ENCODE measurements around the gene OCRL. TPM values are rescaled to one million over a fixed set of nuclear protein-coding genes. Genes with fewer than 3 reads are reported as not detected.

OCRL gene
- total RNA-seq, 4 donors from 2014 or later, result 32.4 to 72.1 (median 57.8) TPM

GRCh38 chrX:129534816-129535578 is 5.1 kb upstream of the OCRL start:
- H3K36me3 ChIP-seq, result no peaks in the 10 kb centered on the region
- no peak overlapping the region for H3K4me3 ChIP-seq
- WGBS, 2 donors (ENCODE audit: low coverage in 1 of 2), result 29 to 40% methylated on average over 1 to 4 of the region's 4 CpGs
- no peak for ATAC-seq
- H3K9me3 ChIP-seq, result no peaks in the 10 kb centered on the region
- H3K4me1 ChIP-seq, result no peaks in the 10 kb centered on the region
- TF ChIP-seq CTCF (IDR thresholded peaks at IDR 0.05) (no peak), EP300 (IDR thresholded peaks at IDR 0.05) (no peak), POLR2AphosphoS5 (IDR thresholded peaks at IDR 0.05) (no peak), POLR2A (IDR thresholded peaks at IDR 0.05) (no peak)
- peak overlapping the region in 1 of 4 donors; percentile 27 for H3K27ac ChIP-seq
- H3K27me3 ChIP-seq, result no peaks in the 10 kb centered on the region

GRCh38 chrX:129540722-129541184 is 694 bp downstream of the OCRL start:
- H3K27me3 ChIP-seq, result no peaks in the 10 kb centered on the region
- no peaks in the 10 kb centered on the region for H3K9me3 ChIP-seq
- H3K4me1 ChIP-seq, result peaks cover 0 to 32% (median 0%) of the 10 kb centered on the region in 3 donors
- 23% methylated on average over 5 of the region's 14 CpGs; no CpG with 5 or more reads in 1 of the 2 donors for WGBS, 2 donors (ENCODE audit: low coverage in 1 of 2)
- peak overlapping the region; percentile 72 to 96 for H3K4me3 ChIP-seq
- peak; percentile 63 for ATAC-seq
- peak overlapping the region; percentile 88 to 91 (median 90) for H3K27ac ChIP-seq
- TF ChIP-seq EP300 (IDR thresholded peaks at IDR 0.05) (no peak), POLR2A (IDR thresholded peaks at IDR 0.05) (no peak), CTCF (IDR thresholded peaks at IDR 0.05) (no peak), POLR2AphosphoS5 (IDR thresholded peaks at IDR 0.05) (no peak)
- H3K36me3 ChIP-seq, result no peaks in the 10 kb centered on the region

- H3K4me1 ChIP-seq, result peaks cover 0 to 41% (median 0%) of the 10 kb centered on the region in 3 donors
- peak overlapping the region; percentile 70 to 89 (median 87) for H3K27ac ChIP-seq
- 22 to 56% methylated on average over 1 to 2 of the region's 2 CpGs for WGBS, 2 donors (ENCODE audit: low coverage in 1 of 2)
These were observed 4.7 kb downstream of the OCRL start for GRCh38 chrX:129544780-129545179.

GRCh38 chrX:129545408-129545807 is 5.3 kb downstream of the OCRL start:
- Histone ChIP-seq H3K27me3 (no peaks in the 10 kb centered on the region), H3K36me3 (no peaks in the 10 kb centered on the region), H3K4me3 (no peak overlapping the region), H3K9me3 (no peaks in the 10 kb centered on the region), H3K27ac (peak overlapping the region; percentile 66 to 89 (median 72)), H3K4me1 (peaks cover 0 to 41% (median 0%) of the 10 kb centered on the region in 3 donors)
- TF ChIP-seq POLR2A (IDR thresholded peaks at IDR 0.05) (no peak), EP300 (IDR thresholded peaks at IDR 0.05) (no peak), CTCF (IDR thresholded peaks at IDR 0.05) (no peak), POLR2AphosphoS5 (IDR thresholded peaks at IDR 0.05) (no peak)
- ATAC-seq, result no peak
- 67% methylated on average over 1 of the region's 1 CpG; no CpG with 5 or more reads in 1 of the 2 donors for WGBS, 2 donors (ENCODE audit: low coverage in 1 of 2)

More at GRCh38 chrX:129544780-129545179, 4.7 kb downstream of the OCRL start:
- TF ChIP-seq POLR2AphosphoS5 (IDR thresholded peaks at IDR 0.05) (peak; percentile 54), POLR2A (IDR thresholded peaks at IDR 0.05) (no peak), EP300 (IDR thresholded peaks at IDR 0.05) (peak; percentile 37)
- Histone ChIP-seq H3K9me3 (no peaks in the 10 kb centered on the region), H3K36me3 (no peaks in the 10 kb centered on the region), H3K27me3 (no peaks in the 10 kb centered on the region), H3K4me3 (no peak overlapping the region)
- ATAC-seq, result peak; percentile 60

GRCh38 chrX:129549124-129549523 is 9.1 kb downstream of the OCRL start:
- WGBS, 2 donors (ENCODE audit: low coverage in 1 of 2), result no CpG with 5 or more reads among the region's 1 CpG
- Histone ChIP-seq H3K4me3 (no peak overlapping the region), H3K4me1 (peaks cover 0 to 20% (median 0%) of the 10 kb centered on the region in 3 donors), H3K27me3 (no peaks in the 10 kb centered on the region), H3K27ac (peak overlapping the region in 2 of 4 donors; percentile 46 to 48), H3K36me3 (no peaks in the 10 kb centered on the region), H3K9me3 (no peaks in the 10 kb centered on the region)
- no peak for TF ChIP-seq POLR2AphosphoS5 (IDR thresholded peaks at IDR 0.05)
- no peak for TF ChIP-seq CTCF (IDR thresholded peaks at IDR 0.05)
- TF ChIP-seq POLR2A (IDR thresholded peaks at IDR 0.05), result no peak
- TF ChIP-seq EP300 (IDR thresholded peaks at IDR 0.05), result no peak
- no peak for ATAC-seq

All from gastroesophageal sphincter (tissue), 4 donors.